ENCODE measurements around the gene RALGDS.

The RALGDS gene

DNA sequence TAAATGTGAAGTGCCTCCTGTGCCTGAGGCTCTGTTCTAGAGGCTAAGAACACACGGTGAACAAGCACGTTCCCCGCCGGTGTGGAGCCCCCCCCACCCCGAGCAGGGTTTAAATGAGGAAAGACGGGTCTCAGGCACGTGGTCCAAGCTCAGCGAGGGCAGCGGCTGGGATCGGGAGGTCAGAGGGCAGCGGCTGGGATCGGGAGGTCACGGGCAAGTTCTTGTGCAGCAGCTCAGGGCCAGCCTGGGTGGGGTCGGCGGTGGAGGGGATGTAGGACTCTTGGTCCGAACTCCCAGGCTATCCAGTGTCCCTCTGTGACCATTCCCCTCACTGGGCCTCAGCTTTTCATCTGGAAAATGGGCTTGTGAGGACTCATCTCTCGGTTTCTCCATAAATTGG, 45.4 kb upstream of the RALGDS start:
- no peak for DNase-seq (ENCODE audit: extremely low read depth, low read depth)
- H3K4me3 ChIP-seq (replicated peaks; ENCODE audit: low read depth, low read length) = no peak overlapping the region
- TF ChIP-seq, protein P1, sequence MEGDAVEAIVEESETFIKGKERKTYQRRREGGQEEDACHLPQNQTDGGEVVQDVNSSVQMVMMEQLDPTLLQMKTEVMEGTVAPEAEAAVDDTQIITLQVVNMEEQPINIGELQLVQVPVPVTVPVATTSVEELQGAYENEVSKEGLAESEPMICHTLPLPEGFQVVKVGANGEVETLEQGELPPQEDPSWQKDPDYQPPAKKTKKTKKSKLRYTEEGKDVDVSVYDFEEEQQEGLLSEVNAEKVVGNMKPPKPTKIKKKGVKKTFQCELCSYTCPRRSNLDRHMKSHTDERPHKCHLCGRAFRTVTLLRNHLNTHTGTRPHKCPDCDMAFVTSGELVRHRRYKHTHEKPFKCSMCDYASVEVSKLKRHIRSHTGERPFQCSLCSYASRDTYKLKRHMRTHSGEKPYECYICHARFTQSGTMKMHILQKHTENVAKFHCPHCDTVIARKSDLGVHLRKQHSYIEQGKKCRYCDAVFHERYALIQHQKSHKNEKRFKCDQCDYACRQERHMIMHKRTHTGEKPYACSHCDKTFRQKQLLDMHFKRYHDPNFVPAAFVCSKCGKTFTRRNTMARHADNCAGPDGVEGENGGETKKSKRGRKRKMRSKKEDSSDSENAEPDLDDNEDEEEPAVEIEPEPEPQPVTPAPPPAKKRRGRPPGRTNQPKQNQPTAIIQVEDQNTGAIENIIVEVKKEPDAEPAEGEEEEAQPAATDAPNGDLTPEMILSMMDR (IDR thresholded peaks at IDR 0.05; ENCODE audit: low read depth, low read length, missing control alignments) = no peak

DNA sequence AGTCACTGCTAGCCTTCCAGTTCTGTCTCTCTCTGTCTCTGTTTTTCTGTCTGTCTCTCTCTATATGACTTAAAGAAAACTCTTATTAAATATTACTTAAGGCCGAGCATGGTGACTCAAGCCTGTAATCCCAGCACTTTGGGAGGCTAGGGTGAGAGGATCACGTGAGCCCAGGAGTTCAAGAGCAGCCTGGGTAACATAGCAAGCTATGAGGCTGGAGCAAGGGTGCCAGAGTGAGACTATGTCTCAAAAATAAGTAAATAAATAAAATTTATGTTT, 44.4 kb upstream of the RALGDS start:
- H3K4me3 ChIP-seq (replicated peaks; ENCODE audit: low read depth, low read length) = no peak overlapping the region
- no peak for DNase-seq (ENCODE audit: extremely low read depth, low read depth)

DNA sequence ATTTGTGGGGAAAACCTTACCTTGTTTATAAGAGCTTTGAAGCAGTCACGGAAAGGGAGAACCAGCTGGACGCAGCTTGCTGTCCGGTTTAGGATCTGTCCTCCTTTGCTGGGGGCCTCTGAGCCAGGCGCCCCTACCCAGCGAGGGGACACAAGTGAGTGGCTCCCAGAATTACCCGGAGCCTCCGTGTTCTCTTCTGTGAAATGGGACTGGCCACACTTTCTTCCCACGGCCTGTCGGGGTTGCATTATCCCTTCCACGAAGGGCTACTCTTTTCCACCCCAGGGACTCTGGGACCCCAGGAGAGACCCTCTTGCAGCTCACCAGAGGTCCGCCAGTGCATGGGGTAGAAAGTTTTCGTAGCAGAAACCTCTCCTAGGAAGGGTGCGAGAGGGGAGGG, 43.2 kb upstream of the RALGDS start:
- DNase-seq (ENCODE audit: extremely low read depth, low read depth) = no peak
- TF ChIP-seq, protein P1 (IDR thresholded peaks at IDR 0.05; ENCODE audit: low read depth, low read length, missing control alignments) = no peak
- H3K4me3 ChIP-seq (replicated peaks; ENCODE audit: low read depth, low read length) = peak overlapping the region; percentile 81

More for the DNA sequence above, 44.4 kb upstream of the RALGDS start:
- TF ChIP-seq, protein P1 (IDR thresholded peaks at IDR 0.05; ENCODE audit: low read depth, low read length, missing control alignments) = no peak

DNA sequence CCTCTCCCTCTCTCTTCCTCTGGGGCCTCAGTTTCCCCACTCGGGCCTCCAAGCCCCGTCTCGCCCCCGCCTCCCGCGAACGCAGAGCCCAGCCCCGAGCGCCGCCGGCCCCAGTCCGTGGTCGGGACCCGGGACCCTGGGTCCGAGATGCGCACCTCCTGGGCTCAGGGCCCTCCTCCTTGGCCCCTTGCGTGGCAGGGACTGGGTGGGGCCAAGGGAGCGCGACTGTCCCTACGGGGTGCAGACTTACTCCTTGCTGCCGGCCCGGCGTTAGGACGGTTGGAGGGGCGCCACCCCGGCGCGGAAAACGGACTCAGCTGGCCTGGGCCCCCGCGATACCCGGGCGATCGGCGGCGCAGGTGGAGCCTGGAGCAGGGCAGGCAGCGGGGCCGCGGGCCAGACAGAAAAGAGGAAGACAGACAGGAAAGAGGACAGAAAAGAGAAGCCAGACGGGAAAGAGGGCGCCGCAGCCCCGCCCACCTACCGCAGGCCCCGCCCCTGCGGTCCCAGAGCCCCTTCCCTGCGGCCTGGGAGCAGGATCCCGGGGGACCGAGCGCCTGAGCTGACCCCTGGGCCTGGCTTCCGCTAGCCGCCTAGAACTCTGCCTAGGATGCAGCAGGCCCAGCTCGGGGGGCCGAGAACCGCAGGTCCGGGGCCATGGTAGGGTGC, 42.6 kb upstream of the RALGDS start, which contains the start of gene GBGT1:
TSS of gene GBGT1 (minus strand) at position 411 of the 669 bp plus-strand sequence. CDS start 1,502 bp downstream, outside the sequence.
- H3K4me3 ChIP-seq (replicated peaks; ENCODE audit: low read depth, low read length) = peak within 1 kb of the TSS; percentile 81
- TF ChIP-seq, protein P1 (IDR thresholded peaks at IDR 0.05; ENCODE audit: low read depth, low read length, missing control alignments) = no peak
- no peak for DNase-seq (ENCODE audit: extremely low read depth, low read depth)

DNA sequence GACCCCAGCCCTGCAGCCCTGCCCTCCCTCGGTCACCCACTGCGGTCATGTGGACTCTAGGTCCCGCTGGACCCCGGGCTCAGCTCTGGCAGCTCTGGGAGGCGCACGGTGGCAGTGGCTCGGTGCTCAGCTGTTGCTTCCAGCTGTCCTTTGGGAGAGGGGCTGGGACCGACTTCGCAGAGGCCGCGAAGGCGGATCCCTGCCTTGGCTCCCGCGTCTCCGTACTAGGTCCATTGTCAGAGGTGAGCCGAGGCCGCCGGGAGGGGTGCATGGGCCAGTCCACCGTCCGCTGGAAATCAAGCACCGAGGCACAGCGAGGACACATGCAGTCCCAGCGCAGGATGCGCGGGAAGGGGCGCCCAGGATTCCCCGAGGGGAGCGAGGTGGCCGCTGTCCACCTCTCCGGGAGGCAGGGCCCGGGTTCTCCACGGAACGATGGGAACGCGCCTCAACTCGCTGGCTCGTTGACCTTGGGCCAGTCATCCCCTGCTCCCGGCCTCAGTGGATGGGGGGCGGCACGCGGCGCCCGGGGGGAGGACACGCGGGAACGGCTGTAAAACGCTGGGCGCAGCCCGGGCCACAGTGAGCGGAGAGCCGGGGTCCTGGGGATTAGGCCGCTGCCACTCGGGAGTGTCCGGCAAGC, 41.9 kb upstream of the RALGDS start:
- TF ChIP-seq, protein P1 (IDR thresholded peaks at IDR 0.05; ENCODE audit: low read depth, low read length, missing control alignments) = no peak
- no peak for DNase-seq (ENCODE audit: extremely low read depth, low read depth)
- H3K4me3 ChIP-seq (replicated peaks; ENCODE audit: low read depth, low read length) = peak overlapping the region; percentile 81

DNA sequence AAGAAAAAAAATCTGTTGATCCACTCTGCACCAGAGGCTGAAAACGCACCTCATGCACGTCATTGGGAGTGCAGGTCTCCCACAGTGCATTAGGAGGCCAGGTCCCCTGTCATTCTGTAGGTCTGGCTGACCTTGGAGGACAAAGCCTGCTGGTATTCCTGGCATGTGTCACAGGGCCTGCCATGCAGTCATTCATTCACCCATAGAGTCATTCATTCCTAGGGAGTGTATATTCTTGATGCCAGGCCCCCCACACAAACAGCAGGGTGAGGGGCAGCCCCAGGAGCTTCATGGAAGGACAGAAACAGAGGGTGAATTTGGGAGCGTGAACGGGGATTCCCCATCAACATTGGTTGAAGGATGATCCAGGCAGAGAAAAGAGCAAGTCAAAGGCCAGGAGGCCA, 40.5 kb upstream of the RALGDS start:
- peak overlapping the region; percentile 12; the same call in 1 of the 2 replicates for H3K4me3 ChIP-seq (replicated peaks; ENCODE audit: low read depth, low read length)
- TF ChIP-seq, protein P1 (IDR thresholded peaks at IDR 0.05; ENCODE audit: low read depth, low read length, missing control alignments) = no peak

More for the DNA sequence above, 40.5 kb upstream of the RALGDS start:
- DNase-seq (ENCODE audit: extremely low read depth, low read depth) = no peak
